DMS53 (cell line): ENCODE data around the gene SH3RF3.

Experiments
- DNase-seq: peaks from one replicate; lab custom pipeline; 2025; lab: John Stamatoyannopoulos, UW

Gene SH3RF3

GRCh38 chr2:109239720-109240119 is 110.7 kb downstream of the SH3RF3 start:
- DNase-seq = peak; percentile 49

GRCh38 chr2:109242210-109242653 is 113.2 kb downstream of the SH3RF3 start:
- no peak for DNase-seq

- no peak for DNase-seq
Observed at GRCh38 chr2:109242654-109243331, 113.8 kb downstream of the SH3RF3 start.

- peak; percentile 58 for DNase-seq
Observed at GRCh38 chr2:109243526-109244303, 114.7 kb downstream of the SH3RF3 start.

GRCh38 chr2:109244304-109244582 is 115.2 kb downstream of the SH3RF3 start:
- DNase-seq = no peak

GRCh38 chr2:109244750-109245382 is 115.9 kb downstream of the SH3RF3 start:
- no peak for DNase-seq

GRCh38 chr2:109246176-109246575 is 117.2 kb downstream of the SH3RF3 start:
- DNase-seq = no peak

GRCh38 chr2:109246616-109247015 is 117.6 kb downstream of the SH3RF3 start:
- DNase-seq = no peak

GRCh38 chr2:109247340-109247739 is 118.3 kb downstream of the SH3RF3 start:
- DNase-seq = peak; percentile 86

- no peak for DNase-seq
Observed at GRCh38 chr2:109247812-109248211, 118.8 kb downstream of the SH3RF3 start.

GRCh38 chr2:109248590-109248989 is 119.6 kb downstream of the SH3RF3 start:
- no peak for DNase-seq

GRCh38 chr2:109253217-109253616 is 124.2 kb downstream of the SH3RF3 start:
- DNase-seq = no peak

GRCh38 chr2:109254174-109254904 is 125.3 kb downstream of the SH3RF3 start:
- no peak for DNase-seq

GRCh38 chr2:109255654-109256053 is 126.6 kb downstream of the SH3RF3 start:
- DNase-seq = no peak

GRCh38 chr2:109256111-109256510 is 127.1 kb downstream of the SH3RF3 start:
- DNase-seq = no peak

- DNase-seq = no peak
Observed at GRCh38 chr2:109256921-109257320, 127.9 kb downstream of the SH3RF3 start.

GRCh38 chr2:109257653-109258052 is 128.6 kb downstream of the SH3RF3 start:
- no peak for DNase-seq

GRCh38 chr2:109258376-109258775 is 129.4 kb downstream of the SH3RF3 start:
- DNase-seq = no peak

GRCh38 chr2:109258905-109259540 is 130.0 kb downstream of the SH3RF3 start:
- no peak for DNase-seq

- DNase-seq = no peak
Observed at GRCh38 chr2:109259671-109260070, 130.7 kb downstream of the SH3RF3 start.

GRCh38 chr2:109260116-109260855 is 131.3 kb downstream of the SH3RF3 start:
- peak; percentile 65 for DNase-seq
